Thyroid gland (tissue), 4 donors: ENCODE measurements around the gene CFHR2. TPM values are rescaled to one million over a fixed set of nuclear protein-coding genes. Genes with fewer than 3 reads are reported as not detected.

Source experiments
- DNase-seq, 2 donors: peaks; one replicate each; pipeline ENCODE4 v3.0.0-alpha.2; 2019
- H3K27ac ChIP-seq, 3 donors: fragments of 200-600 bp; sonication (generic); 1 replicate in 2 of 3; 2 replicates in 1 of 3; pipeline ENCODE4 v1.5.1; 2016 to 2019; ENCODE audit warnings: mild to moderate bottlenecking in 1 of 3, moderate library complexity in 1 of 3
- H3K27me3 ChIP-seq: fragments of 200-600 bp; sonication (generic); one replicate; pipeline ENCODE4 v1.5.1; 2019
- H3K36me3 ChIP-seq, 2 donors: fragments of 200-600 bp; sonication (generic); one replicate each; pipeline ENCODE4 v1.5.1; 2016 to 2019
- H3K4me1 ChIP-seq, 2 donors: fragments of 200-600 bp; sonication (generic); one replicate each; pipeline ENCODE4 v1.5.1; 2017 to 2019
- H3K4me3 ChIP-seq, 3 donors: fragments of 200-600 bp; sonication (generic); replicated peaks in 1 of 3; 1 replicate in 2 of 3; 2 replicates in 1 of 3; pipeline ENCODE4 v1.5.1; 2016; ENCODE audit warnings: mild to moderate bottlenecking in 1 of 3
- H3K9me3 ChIP-seq: fragments of 200-600 bp; sonication (generic); one replicate; pipeline ENCODE4 v1.5.1; 2017
- CTCF ChIP-seq, 6 experiments: fragments of 200-600 bp in 3 of 6; fragments of 450-650 bp in 3 of 6; sonication (generic) in 3 of 6; IDR thresholded peaks; one replicate each; pipeline ENCODE4 v1.5.1; 2016 to 2019; ENCODE audit warnings: antibody characterized with exemption in 6 of 6, mild to moderate bottlenecking in 2 of 6, inconsistent platforms in 1 of 6, moderate library complexity in 1 of 6
- POLR2A ChIP-seq, 2 donors: fragments of 450-650 bp; IDR thresholded peaks; one replicate each; pipeline ENCODE4 v1.6.1; 2017; ENCODE audit warnings: antibody characterized with exemption in 2 of 2, mild to moderate bottlenecking in 2 of 2, moderate library complexity in 1 of 2
- WGBS, 2 donors: methylation state at CpG; one replicate each; pipeline ENCODE4 v1.1.5; 2017; 5-methylcytosine and 5-hydroxymethylcytosine counted together
- intact Hi-C: fragments of 100-400 bp; cut with DNase I; formaldehyde crosslinking; loops from one replicate; pipeline ENCODE4 v1.15.1; 2023
- small RNA-seq: library from RNA; depleted of rRNA; stranded (forward); fragments of <200 nt; gene quantifications from one replicate; pipeline ENCODE3, GENCODE V24; 2016
- total RNA-seq, 4 donors: library from RNA; depleted of rRNA; stranded (reverse); fragments of >200 nt; gene quantifications; one replicate each; pipeline ENCODE4 v1.2.3, GENCODE V29; 2016

CFHR2 gene
- total RNA-seq, 4 donors from 2014 or later = not detected

GRCh38 chr1:196993916-196994315, 50.4 kb downstream of the CFHR2 start:
- Histone ChIP-seq H3K27me3 (no peaks in the 10 kb centered on the region), H3K9me3 (no peaks in the 10 kb centered on the region), H3K4me1 (no peaks in the 10 kb centered on the region), H3K36me3 (no peaks in the 10 kb centered on the region), H3K4me3 (no peak overlapping the region), H3K27ac (no peak overlapping the region)
- no peak for DNase-seq
- WGBS, 2 donors = 81 to 85% methylated on average over 2 of the region's 2 CpGs
- intact Hi-C loops = no loop called here
- TF ChIP-seq CTCF (IDR thresholded peaks at IDR 0.05) (no peak), POLR2A (IDR thresholded peaks at IDR 0.05) (no peak)

- no peaks in the 10 kb centered on the region for H3K36me3 ChIP-seq
- DNase-seq = no peak
- 83 to 85% methylated on average over 1 of the region's 1 CpG for WGBS, 2 donors
- no peaks in the 10 kb centered on the region for H3K27me3 ChIP-seq
- H3K4me3 ChIP-seq = no peak overlapping the region
- TF ChIP-seq CTCF (IDR thresholded peaks at IDR 0.05) (no peak), POLR2A (IDR thresholded peaks at IDR 0.05) (no peak)
- intact Hi-C loops = no loop called here
- no peaks in the 10 kb centered on the region for H3K9me3 ChIP-seq
- H3K27ac ChIP-seq = no peak overlapping the region
- no peaks in the 10 kb centered on the region for H3K4me1 ChIP-seq
Observed at GRCh38 chr1:196997423-196997822, 53.9 kb downstream of the CFHR2 start.

GRCh38 chr1:197001828-197002227, 58.3 kb downstream of the CFHR2 start:
- no peak for DNase-seq
- no peaks in the 10 kb centered on the region for H3K36me3 ChIP-seq
- WGBS, 2 donors = 87 to 91% methylated on average over 2 of the region's 2 CpGs
- no peaks in the 10 kb centered on the region for H3K27me3 ChIP-seq
- no peaks in the 10 kb centered on the region for H3K4me1 ChIP-seq
- intact Hi-C loops = no loop called here
- TF ChIP-seq CTCF (IDR thresholded peaks at IDR 0.05) = no peak
- no peak overlapping the region for H3K4me3 ChIP-seq
- no peaks in the 10 kb centered on the region for H3K9me3 ChIP-seq
- no peak overlapping the region for H3K27ac ChIP-seq

- no peak for DNase-seq
- Histone ChIP-seq H3K27ac (no peak overlapping the region), H3K36me3 (no peaks in the 10 kb centered on the region), H3K4me3 (no peak overlapping the region), H3K9me3 (no peaks in the 10 kb centered on the region), H3K4me1 (no peaks in the 10 kb centered on the region), H3K27me3 (no peaks in the 10 kb centered on the region)
- TF ChIP-seq POLR2A (IDR thresholded peaks at IDR 0.05) (no peak), CTCF (IDR thresholded peaks at IDR 0.05) (no peak)
- intact Hi-C loops = no loop called here
- WGBS, 2 donors = 73 to 74% methylated on average over 2 of the region's 2 CpGs
Observed at GRCh38 chr1:197003132-197003531, 59.6 kb downstream of the CFHR2 start.

GRCh38 chr1:197008861-197009260, 65.3 kb downstream of the CFHR2 start:
- Histone ChIP-seq H3K9me3 (no peaks in the 10 kb centered on the region), H3K36me3 (no peaks in the 10 kb centered on the region), H3K4me3 (no peak overlapping the region), H3K4me1 (no peaks in the 10 kb centered on the region), H3K27me3 (no peaks in the 10 kb centered on the region), H3K27ac (no peak overlapping the region)
- intact Hi-C loops = no loop called here
- no peak for DNase-seq
- 91 to 93% methylated on average over 6 of the region's 6 CpGs for WGBS, 2 donors
- TF ChIP-seq CTCF (IDR thresholded peaks at IDR 0.05) (no peak), POLR2A (IDR thresholded peaks at IDR 0.05) (no peak)

Small RNAs within 50 kb of the gene (small RNA-seq; reads per million reads assigned to genes)
- gene AL139418.1 = not detected

Other genes starting within 250 kb of the CFHR2 start
- gene CFHR3, start 168.9 kb upstream of the CFHR2 start, total RNA-seq = 1 to 10 TPM in 1 of 4 donors, under 1 TPM in 2, not detected in 1; 0.22 to 1.5 (median 0.27) TPM
- gene CFHR1, start 124.0 kb upstream of the CFHR2 start, total RNA-seq = not detected
- gene CFHR4, start 55.7 kb upstream of the CFHR2 start, total RNA-seq = not detected
- gene CFHR5, start 33.8 kb downstream of the CFHR2 start, total RNA-seq = not detected
- gene F13B, start 123.5 kb downstream of the CFHR2 start, total RNA-seq = not detected
- gene ASPM, start 202.9 kb downstream of the CFHR2 start, total RNA-seq = 1 to 10 TPM in 1 of 4 donors, under 1 TPM in 3; 0.15 to 1.2 (median 0.38) TPM